CD14-positive monocyte (primary cell): ENCODE data around the gene CCDC8. TPM values are rescaled to one million over a fixed set of nuclear protein-coding genes. Genes with fewer than 3 reads are reported as not detected.

Source experiments
- DNase-seq, 3 donors: peaks; one replicate each; pipeline ENCODE4 v3.0.0-alpha.2; 2011 to 2022
- H2AFZ ChIP-seq: 2 replicates; pipeline ENCODE4 v1.6.0; 2012; ENCODE audit warnings: mild to moderate bottlenecking, low read depth, low read length, inconsistent platforms; ENCODE audit not compliant: insufficient read depth, poor library complexity, severe bottlenecking
- H3K27ac ChIP-seq, 2 donors: 1 replicate in 1 of 2; 2 replicates in 1 of 2; pipeline ENCODE4 v1.5.1; 2012 to 2013; ENCODE audit warnings: low read length in 2 of 2, control low read depth in 1 of 2, inconsistent platforms in 1 of 2, low read depth in 1 of 2, mild to moderate bottlenecking in 1 of 2
- H3K27me3 ChIP-seq, 2 donors: one replicate each; pipeline versions ENCODE4 v1.6.0 to v1.6.1; 2011 to 2013; ENCODE audit warnings: low read length in 2 of 2; ENCODE audit not compliant: control insufficient read depth in 2 of 2, insufficient read depth in 2 of 2
- H3K36me3 ChIP-seq, 2 donors: replicated peaks in 1 of 2; 1 replicate in 1 of 2; 2 replicates in 1 of 2; pipeline versions ENCODE4 v1.5.1 to v1.6.1; 2012 to 2013; ENCODE audit warnings: low read length in 2 of 2, control low read depth in 1 of 2, inconsistent platforms in 1 of 2, mild to moderate bottlenecking in 1 of 2; ENCODE audit not compliant: insufficient read depth in 2 of 2, control insufficient read depth in 1 of 2
- H3K4me1 ChIP-seq, 2 donors: 1 replicate in 1 of 2; 2 replicates in 1 of 2; pipeline versions ENCODE4 v1.5.1 to v1.6.1; 2012 to 2013; ENCODE audit warnings: low read length in 2 of 2, control low read depth in 1 of 2, inconsistent platforms in 1 of 2, mild to moderate bottlenecking in 1 of 2, moderate library complexity in 1 of 2; ENCODE audit not compliant: insufficient read depth in 2 of 2, control insufficient read depth in 1 of 2
- H3K4me2 ChIP-seq: replicated peaks from 2 replicates; pipeline ENCODE3; 2012; ENCODE audit warnings: low read length, moderate library complexity, mild to moderate bottlenecking; ENCODE audit not compliant: poor library complexity, severe bottlenecking; ENCODE audit errors: extremely low read depth
- H3K4me3 ChIP-seq, 3 experiments: fragments of 200-600 bp in 1 of 3; sonication (generic) in 1 of 3; replicated peaks in 1 of 3; 1 replicate in 2 of 3; 2 replicates in 1 of 3; pipeline ENCODE4 v1.5.1; 2011 to 2013; ENCODE audit warnings: low read length in 3 of 3, mild to moderate bottlenecking in 3 of 3, control low read depth in 2 of 3, low read depth in 2 of 3, inconsistent platforms in 1 of 3, moderate library complexity in 1 of 3
- H3K79me2 ChIP-seq: 2 replicates; pipeline ENCODE4 v1.6.0; 2012; ENCODE audit warnings: mild to moderate bottlenecking, control low read depth, inconsistent platforms, low read length, moderate library complexity; ENCODE audit not compliant: insufficient read depth
- H3K9ac ChIP-seq: 2 replicates; pipeline ENCODE4 v1.6.0; 2017; ENCODE audit warnings: low read length, mild to moderate bottlenecking; ENCODE audit not compliant: insufficient read depth, poor library complexity, severe bottlenecking
- H3K9me3 ChIP-seq, 2 donors: replicated peaks in 1 of 2; 1 replicate in 1 of 2; 2 replicates in 1 of 2; pipeline versions ENCODE4 v1.5.1 to v1.6.1; 2012 to 2013; ENCODE audit warnings: low read length in 2 of 2, control low read depth in 1 of 2; ENCODE audit not compliant: control insufficient read depth in 1 of 2, insufficient read depth in 1 of 2
- H4K20me1 ChIP-seq: 2 replicates; pipeline ENCODE4 v1.6.0; 2012; ENCODE audit warnings: mild to moderate bottlenecking, low read length, control low read depth, moderate library complexity; ENCODE audit not compliant: insufficient read depth
- H3K27ac Mint-ChIP-seq, 7 donors: one replicate each; pipeline ENCODE4 v1.8.0; 2020; ENCODE audit warnings: mild to moderate bottlenecking in 7 of 7, mixed read lengths in 7 of 7, moderate library complexity in 6 of 7, inconsistent platforms in 2 of 7
- H3K27me3 Mint-ChIP-seq, 3 donors: one replicate each; pipeline ENCODE4 v1.8.0; 2021 to 2022; ENCODE audit warnings: low read depth in 3 of 3, mild to moderate bottlenecking in 3 of 3, mixed read lengths in 3 of 3, moderate library complexity in 3 of 3, inconsistent platforms in 1 of 3
- H3K36me3 Mint-ChIP-seq, 2 donors: one replicate each; pipeline ENCODE4 v1.8.0; 2020; ENCODE audit warnings: mixed read lengths in 2 of 2, inconsistent platforms in 1 of 2, mild to moderate bottlenecking in 1 of 2
- H3K4me1 Mint-ChIP-seq: one replicate; pipeline ENCODE4 v1.8.0; 2020; ENCODE audit warnings: mild to moderate bottlenecking, mixed read lengths
- H3K4me3 Mint-ChIP-seq, 2 donors: one replicate each; pipeline ENCODE4 v1.8.0; 2020; ENCODE audit warnings: mild to moderate bottlenecking in 2 of 2, mixed read lengths in 2 of 2, moderate library complexity in 1 of 2
- H3K9me3 Mint-ChIP-seq, 7 donors: one replicate each; pipeline ENCODE4 v1.8.0; 2020 to 2022; ENCODE audit warnings: mixed read lengths in 7 of 7, mild to moderate bottlenecking in 6 of 7, moderate library complexity in 6 of 7, inconsistent platforms in 2 of 7
- WGBS: methylation state at CpG from one replicate; pipeline ENCODE4 v1.1.5; 2013; ENCODE audit warnings: missing lambda C conversion rate; ENCODE audit not compliant: insufficient coverage; 5-methylcytosine and 5-hydroxymethylcytosine counted together
- intact Hi-C, 2 donors: fragments of 100-400 bp; cut with micrococcal nuclease; formaldehyde crosslinking; loops; one replicate each; pipeline versions ENCODE4 v1.15.0 to v1.15.1; 2023
- polyA plus RNA-seq, 3 donors: library from polyadenylated mRNA; depleted of rRNA in 1 of 3; unstranded in 2 of 3; stranded (reverse) in 1 of 3; fragments of 300-500 nt in 2 of 3; fragments of >200 nt in 1 of 3; fragmentation: Illumina TruSeq in 2 of 3; gene quantifications; 1 replicate in 2 of 3; 2 replicates in 1 of 3; pipeline ENCODE4 v1.2.3, GENCODE V29; 2012 to 2021
- TF ChIP-seq, protein P1 (sequence below): fragments of 200-600 bp; IDR thresholded peaks from one replicate; pipeline ENCODE4 v1.8.0; 2022; ENCODE audit warnings: antibody characterized with exemption, mild to moderate bottlenecking

CCDC8 gene
- polyA plus RNA-seq, 3 donors = not detected

DNA sequence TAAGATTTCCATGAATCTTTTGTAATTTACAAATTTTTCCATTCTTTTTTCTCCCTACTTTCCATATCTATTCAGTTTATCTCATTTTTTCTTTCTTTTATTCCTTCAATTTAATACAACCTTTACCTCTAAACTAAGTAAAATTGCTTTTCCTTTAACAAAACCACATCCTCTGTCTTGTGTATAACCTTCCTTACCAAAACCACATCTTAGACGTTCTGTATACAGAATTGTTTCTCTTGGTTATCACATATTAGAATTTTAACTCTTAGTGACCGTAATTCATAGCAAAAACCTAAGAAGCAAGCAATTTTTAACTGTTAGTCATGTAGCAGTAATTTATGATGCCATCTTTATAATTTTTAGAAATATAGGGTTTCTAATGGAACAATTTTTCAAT is 51.4 kb downstream of the CCDC8 start:
- H3K79me2 ChIP-seq = peaks cover 40% of the 10 kb centered on the region
- peaks cover 31% of the 10 kb centered on the region for H4K20me1 ChIP-seq
- no CpG with 5 or more reads among the region's 2 CpGs for WGBS
- TF ChIP-seq, protein P1, sequence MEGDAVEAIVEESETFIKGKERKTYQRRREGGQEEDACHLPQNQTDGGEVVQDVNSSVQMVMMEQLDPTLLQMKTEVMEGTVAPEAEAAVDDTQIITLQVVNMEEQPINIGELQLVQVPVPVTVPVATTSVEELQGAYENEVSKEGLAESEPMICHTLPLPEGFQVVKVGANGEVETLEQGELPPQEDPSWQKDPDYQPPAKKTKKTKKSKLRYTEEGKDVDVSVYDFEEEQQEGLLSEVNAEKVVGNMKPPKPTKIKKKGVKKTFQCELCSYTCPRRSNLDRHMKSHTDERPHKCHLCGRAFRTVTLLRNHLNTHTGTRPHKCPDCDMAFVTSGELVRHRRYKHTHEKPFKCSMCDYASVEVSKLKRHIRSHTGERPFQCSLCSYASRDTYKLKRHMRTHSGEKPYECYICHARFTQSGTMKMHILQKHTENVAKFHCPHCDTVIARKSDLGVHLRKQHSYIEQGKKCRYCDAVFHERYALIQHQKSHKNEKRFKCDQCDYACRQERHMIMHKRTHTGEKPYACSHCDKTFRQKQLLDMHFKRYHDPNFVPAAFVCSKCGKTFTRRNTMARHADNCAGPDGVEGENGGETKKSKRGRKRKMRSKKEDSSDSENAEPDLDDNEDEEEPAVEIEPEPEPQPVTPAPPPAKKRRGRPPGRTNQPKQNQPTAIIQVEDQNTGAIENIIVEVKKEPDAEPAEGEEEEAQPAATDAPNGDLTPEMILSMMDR = no peak
- no peak overlapping the region for H3K9ac ChIP-seq
- no peak overlapping the region for H3K4me3 ChIP-seq
- Mint-ChIP-seq H3K27me3 (peaks cover 0 to 1% (median 0%) of the 10 kb centered on the region in 3 donors), H3K4me1 (no peaks in the 10 kb centered on the region), H3K36me3 (peaks cover 38 to 59% of the 10 kb centered on the region in 2 donors), H3K9me3 (no peaks in the 10 kb centered on the region), H3K4me3 (no peak overlapping the region), H3K27ac (no peak overlapping the region)
- no peak overlapping the region for H3K27ac ChIP-seq
- no peak overlapping the region for H2AFZ ChIP-seq
- no peaks in the 10 kb centered on the region for H3K27me3 ChIP-seq
- intact Hi-C loops = no loop called here
- H3K4me2 ChIP-seq = no peak overlapping the region
- no peaks in the 10 kb centered on the region for H3K9me3 ChIP-seq
- H3K36me3 ChIP-seq = peaks cover 11 to 63% of the 10 kb centered on the region in 2 donors
- no peak for DNase-seq
- H3K4me1 ChIP-seq = no peaks in the 10 kb centered on the region

Other genes starting within 250 kb of the CCDC8 start
- not detected for gene IGFL1, start 183.8 kb downstream of the CCDC8 start, polyA plus RNA-seq
- gene HIF3A, start 116.5 kb downstream of the CCDC8 start, polyA plus RNA-seq = not detected
- 10 to 100 TPM in 2 of 3 donors, 1 to 10 TPM in 1; 9.9 to 76.3 (median 12.6) TPM for gene PPP5C, start 66.5 kb downstream of the CCDC8 start, polyA plus RNA-seq
- gene PNMA8C, start 15.4 kb upstream of the CCDC8 start, polyA plus RNA-seq = not detected
- not detected for gene PNMA8A, start 58.0 kb upstream of the CCDC8 start, polyA plus RNA-seq
- under 1 TPM in 2 of 3 donors, not detected in 1; 0.07 to 0.16 TPM for gene PNMA8B, start 82.3 kb upstream of the CCDC8 start, polyA plus RNA-seq
- gene CALM3, start 187.8 kb upstream of the CCDC8 start, polyA plus RNA-seq = 100 to 1,000 TPM; 165 to 240 (median 177) TPM
- gene PTGIR, start 211.5 kb upstream of the CCDC8 start, polyA plus RNA-seq = 10 to 100 TPM; 12.8 to 51.2 (median 14.1) TPM
- not detected for gene GNG8, start 222.6 kb upstream of the CCDC8 start, polyA plus RNA-seq
- gene DACT3, start 247.6 kb upstream of the CCDC8 start, polyA plus RNA-seq = under 1 TPM; 0.05 to 0.23 (median 0.09) TPM